Effector memory CD4-positive, alpha-beta T cell (primary cell): Measurements from ENCODE around the gene ITGB1BP1.

Experiments
- DNase-seq, 3 donors: peaks; one replicate each; pipeline ENCODE4 v3.0.0-alpha.2; 2020
- H3K27ac ChIP-seq: 2 replicates; pipeline ENCODE4 v1.7.0; 2013; ENCODE audit warnings: mild to moderate bottlenecking, low read length, moderate library complexity; ENCODE audit not compliant: insufficient read depth, poor library complexity, severe bottlenecking
- H3K27me3 ChIP-seq: replicated peaks from 2 replicates; pipeline ENCODE4 v1.7.0; 2013; ENCODE audit warnings: mild to moderate bottlenecking, low read length; ENCODE audit not compliant: insufficient read depth, control insufficient read depth, poor library complexity, severe bottlenecking
- H3K36me3 ChIP-seq: 2 replicates; pipeline ENCODE4 v1.7.0; 2013; ENCODE audit warnings: mild to moderate bottlenecking, low read length, moderate library complexity; ENCODE audit not compliant: control insufficient read depth, insufficient read depth
- H3K4me1 ChIP-seq: 2 replicates; pipeline ENCODE4 v1.7.0; 2013; ENCODE audit warnings: low read length, mild to moderate bottlenecking; ENCODE audit not compliant: control insufficient read depth, insufficient read depth, poor library complexity, severe bottlenecking
- H3K4me3 ChIP-seq: 2 replicates; pipeline ENCODE4 v1.7.0; 2013; ENCODE audit warnings: low read length, low read depth, mild to moderate bottlenecking; ENCODE audit not compliant: insufficient read depth, poor library complexity, severe bottlenecking
- H3K9me3 ChIP-seq: 2 replicates; pipeline ENCODE4 v1.7.0; 2013; ENCODE audit warnings: mild to moderate bottlenecking, low read length, moderate library complexity; ENCODE audit not compliant: control insufficient read depth

Gene ITGB1BP1

GRCh38 chr2:9428965-9429577, 5.7 kb upstream of the ITGB1BP1 start:
- Histone ChIP-seq H3K4me3 (no peak overlapping the region), H3K36me3 (peaks cover 29% of the 10 kb centered on the region), H3K9me3 (no peaks in the 10 kb centered on the region), H3K27me3 (no peaks in the 10 kb centered on the region), H3K4me1 (peaks cover 3% of the 10 kb centered on the region), H3K27ac (no peak overlapping the region)
- DNase-seq = no peak

GRCh38 chr2:9424447-9425164, 1.3 kb upstream of the ITGB1BP1 start:
- H3K27me3 ChIP-seq = no peaks in the 10 kb centered on the region
- H3K4me3 ChIP-seq = peak overlapping the region; percentile 76
- H3K9me3 ChIP-seq = no peaks in the 10 kb centered on the region
- peak overlapping the region; percentile 70 for H3K27ac ChIP-seq
- H3K36me3 ChIP-seq = peaks cover 7% of the 10 kb centered on the region
- H3K4me1 ChIP-seq = peaks cover 15% of the 10 kb centered on the region
- no peak for DNase-seq

DNA sequence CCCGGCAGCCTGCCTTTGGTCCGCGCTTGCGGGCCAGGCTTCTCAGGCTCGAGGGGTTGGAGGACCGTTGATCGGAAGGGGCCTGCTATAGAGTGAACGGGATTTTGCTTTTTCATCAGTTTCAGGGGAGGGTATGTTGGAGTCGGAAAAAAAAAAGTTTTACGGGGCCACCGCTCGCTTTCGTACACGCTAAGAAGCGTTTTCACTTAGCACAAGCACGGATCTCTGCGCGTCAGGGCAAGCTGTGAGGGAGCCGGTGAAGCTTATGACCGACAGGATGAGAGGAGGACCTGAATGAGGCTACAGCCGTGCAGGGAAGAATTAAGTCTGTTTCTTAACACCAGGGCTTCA, 569 bp upstream of the ITGB1BP1 start:
- Histone ChIP-seq H3K36me3 (peaks cover 1% of the 10 kb centered on the region), H3K4me1 (peaks cover 15% of the 10 kb centered on the region), H3K9me3 (no peaks in the 10 kb centered on the region), H3K4me3 (peak overlapping the region; percentile 76), H3K27me3 (no peaks in the 10 kb centered on the region), H3K27ac (peak overlapping the region; percentile 70)
- peak in 2 of 3 donors; percentile 1 to 7 for DNase-seq

GRCh38 chr2:9422321-9423099, 818 bp downstream of the ITGB1BP1 start:
- Histone ChIP-seq H3K27me3 (no peaks in the 10 kb centered on the region), H3K9me3 (no peaks in the 10 kb centered on the region), H3K4me1 (peaks cover 15% of the 10 kb centered on the region), H3K36me3 (peaks cover 6% of the 10 kb centered on the region), H3K4me3 (peak overlapping the region; percentile 76), H3K27ac (peak overlapping the region; percentile 70)
- DNase-seq = peak in 2 of 3 donors; percentile 15 to 18

- no peak overlapping the region for H3K4me3 ChIP-seq
- no peaks in the 10 kb centered on the region for H3K27me3 ChIP-seq
- H3K27ac ChIP-seq = no peak overlapping the region
- peaks cover 6% of the 10 kb centered on the region for H3K36me3 ChIP-seq
- no peaks in the 10 kb centered on the region for H3K9me3 ChIP-seq
- peaks cover 15% of the 10 kb centered on the region for H3K4me1 ChIP-seq
- DNase-seq = no peak
Observed at GRCh38 chr2:9420495-9420894, 2.8 kb downstream of the ITGB1BP1 start.

- H3K36me3 ChIP-seq = peaks cover 6% of the 10 kb centered on the region
- H3K27ac ChIP-seq = no peak overlapping the region
- H3K4me3 ChIP-seq = no peak overlapping the region
- H3K9me3 ChIP-seq = no peaks in the 10 kb centered on the region
- no peaks in the 10 kb centered on the region for H3K27me3 ChIP-seq
- DNase-seq = no peak
- peaks cover 15% of the 10 kb centered on the region for H3K4me1 ChIP-seq
Observed at GRCh38 chr2:9419541-9419940, 3.8 kb downstream of the ITGB1BP1 start.

- Histone ChIP-seq H3K9me3 (no peaks in the 10 kb centered on the region), H3K4me1 (peaks cover 12% of the 10 kb centered on the region), H3K4me3 (no peak overlapping the region), H3K36me3 (peaks cover 6% of the 10 kb centered on the region), H3K27ac (no peak overlapping the region), H3K27me3 (no peaks in the 10 kb centered on the region)
- no peak for DNase-seq
Observed at GRCh38 chr2:9418746-9419145, 4.6 kb downstream of the ITGB1BP1 start.

- Histone ChIP-seq H3K9me3 (no peaks in the 10 kb centered on the region), H3K4me3 (no peak overlapping the region)
Observed at GRCh38 chr2:9417725-9418124, 5.6 kb downstream of the ITGB1BP1 start.

GRCh38 chr2:9416962-9417316, 6.4 kb downstream of the ITGB1BP1 start:
- peaks cover 3% of the 10 kb centered on the region for H3K4me1 ChIP-seq
- no peaks in the 10 kb centered on the region for H3K9me3 ChIP-seq
- no peak for DNase-seq
- no peak overlapping the region for H3K27ac ChIP-seq
- peaks cover 13% of the 10 kb centered on the region for H3K36me3 ChIP-seq
- H3K27me3 ChIP-seq = no peaks in the 10 kb centered on the region
- no peak overlapping the region for H3K4me3 ChIP-seq

More at GRCh38 chr2:9417725-9418124, 5.6 kb downstream of the ITGB1BP1 start:
- no peak for DNase-seq
- Histone ChIP-seq H3K27me3 (no peaks in the 10 kb centered on the region), H3K27ac (no peak overlapping the region), H3K4me1 (peaks cover 11% of the 10 kb centered on the region), H3K36me3 (peaks cover 6% of the 10 kb centered on the region)
